Measurements from ENCODE around the gene C11orf54. TPM values are rescaled to one million over a fixed set of nuclear protein-coding genes. Genes with fewer than 3 reads are reported as not detected.

C11orf54 gene
- polyA plus RNA-seq, 3 donors: 8.3 to 23.6 (median 14.1) TPM

GRCh38 chr11:93804879-93805278, 63.4 kb downstream of the C11orf54 start:
- H3K27ac Mint-ChIP-seq: no peak overlapping the region
- no CpG with 5 or more reads among the region's 2 CpGs for WGBS (ENCODE audit: insufficient coverage)

GRCh38 chr11:93807980-93808379, 66.5 kb downstream of the C11orf54 start:
- H3K36me3 Mint-ChIP-seq: peaks cover 80 to 93% of the 10 kb centered on the region in 2 donors
- no peak overlapping the region for H3K4me3 ChIP-seq (replicated peaks in 1 of 3; ENCODE audit: low read depth in 2 of 3, low read length in 3 of 3)
- H2AFZ ChIP-seq (ENCODE audit: insufficient read depth, low read depth, low read length, poor library complexity, severe bottlenecking): no peak overlapping the region
- no peak for TF ChIP-seq CTCF (IDR thresholded peaks at IDR 0.05)
- peaks cover 0 to 3% (median 0%) of the 10 kb centered on the region in 3 donors for H3K27me3 Mint-ChIP-seq (ENCODE audit: low read depth in 3 of 3)
- peaks cover 89 to 97% of the 10 kb centered on the region in 2 donors for H3K36me3 ChIP-seq (replicated peaks in 1 of 2; ENCODE audit: control insufficient read depth in 1 of 2, insufficient read depth in 2 of 2, low read length in 2 of 2)
- H3K27ac ChIP-seq (ENCODE audit: low read depth in 1 of 2, low read length in 2 of 2): no peak overlapping the region
- no peak overlapping the region for H3K9ac ChIP-seq (ENCODE audit: insufficient read depth, low read length, poor library complexity, severe bottlenecking)
- no peak overlapping the region for H3K4me3 Mint-ChIP-seq
- 100% methylated on average over 1 of the region's 3 CpGs for WGBS (ENCODE audit: insufficient coverage)
- intact Hi-C loops (cut with micrococcal nuclease): no loop called here
- peaks cover 42% of the 10 kb centered on the region for H4K20me1 ChIP-seq (ENCODE audit: insufficient read depth, low read length)
- DNase-seq: no peak
- H3K9me3 Mint-ChIP-seq: no peaks in the 10 kb centered on the region
- H3K4me2 ChIP-seq (replicated peaks; ENCODE audit: extremely low read depth, low read length, poor library complexity, severe bottlenecking): no peak overlapping the region
- H3K9me3 ChIP-seq (replicated peaks in 1 of 2; ENCODE audit: control insufficient read depth in 1 of 2, insufficient read depth in 1 of 2, low read length in 2 of 2): no peaks in the 10 kb centered on the region
- no peaks in the 10 kb centered on the region for H3K4me1 ChIP-seq (ENCODE audit: control insufficient read depth in 1 of 2, insufficient read depth in 2 of 2, low read length in 2 of 2)
- no peaks in the 10 kb centered on the region for H3K79me2 ChIP-seq (ENCODE audit: insufficient read depth, low read length)
- no peaks in the 10 kb centered on the region for H3K27me3 ChIP-seq (ENCODE audit: control insufficient read depth in 2 of 2, insufficient read depth in 2 of 2, low read length in 2 of 2)
- H3K27ac Mint-ChIP-seq: no peak overlapping the region
- H3K4me1 Mint-ChIP-seq: no peaks in the 10 kb centered on the region

More at GRCh38 chr11:93804879-93805278, 63.4 kb downstream of the C11orf54 start:
- no peak overlapping the region for H3K4me3 ChIP-seq (replicated peaks in 1 of 3; ENCODE audit: low read depth in 2 of 3, low read length in 3 of 3)
- intact Hi-C loops (cut with micrococcal nuclease): no loop called here
- Mint-ChIP-seq H3K27me3 (ENCODE audit: low read depth in 3 of 3) (peaks cover 0 to 2% (median 0%) of the 10 kb centered on the region in 3 donors), H3K9me3 (no peaks in the 10 kb centered on the region), H3K4me3 (no peak overlapping the region), H3K36me3 (peaks cover 76 to 88% of the 10 kb centered on the region in 2 donors), H3K4me1 (no peaks in the 10 kb centered on the region)
- H3K9ac ChIP-seq (ENCODE audit: insufficient read depth, low read length, poor library complexity, severe bottlenecking): no peak overlapping the region
- no peak for DNase-seq
- H3K27ac ChIP-seq (ENCODE audit: low read depth in 1 of 2, low read length in 2 of 2): no peak overlapping the region
- H3K27me3 ChIP-seq (ENCODE audit: control insufficient read depth in 2 of 2, insufficient read depth in 2 of 2, low read length in 2 of 2): no peaks in the 10 kb centered on the region
- H3K79me2 ChIP-seq (ENCODE audit: insufficient read depth, low read length): no peaks in the 10 kb centered on the region
- H4K20me1 ChIP-seq (ENCODE audit: insufficient read depth, low read length): peaks cover 55% of the 10 kb centered on the region
- H3K36me3 ChIP-seq (replicated peaks in 1 of 2; ENCODE audit: control insufficient read depth in 1 of 2, insufficient read depth in 2 of 2, low read length in 2 of 2): peaks cover 85 to 99% of the 10 kb centered on the region in 2 donors
- no peak overlapping the region for H2AFZ ChIP-seq (ENCODE audit: insufficient read depth, low read depth, low read length, poor library complexity, severe bottlenecking)
- no peaks in the 10 kb centered on the region for H3K9me3 ChIP-seq (replicated peaks in 1 of 2; ENCODE audit: control insufficient read depth in 1 of 2, insufficient read depth in 1 of 2, low read length in 2 of 2)
- no peaks in the 10 kb centered on the region for H3K4me1 ChIP-seq (ENCODE audit: control insufficient read depth in 1 of 2, insufficient read depth in 2 of 2, low read length in 2 of 2)
- no peak overlapping the region for H3K4me2 ChIP-seq (replicated peaks; ENCODE audit: extremely low read depth, low read length, poor library complexity, severe bottlenecking)
- TF ChIP-seq CTCF (IDR thresholded peaks at IDR 0.05): no peak

Measured in CD14-positive monocyte (primary cell).